DMS 273 (cell line): ENCODE measurements around the gene PDHA1.

Experiments
- DNase-seq: peaks from one replicate; lab custom pipeline; 2025; ENCODE audit not compliant: unreplicated experiment; lab: John Stamatoyannopoulos, UW

Gene PDHA1

GRCh38 chrX:19373351-19373891 lies 29.7 kb downstream of the PDHA1 start:
- no peak for DNase-seq

DNA sequence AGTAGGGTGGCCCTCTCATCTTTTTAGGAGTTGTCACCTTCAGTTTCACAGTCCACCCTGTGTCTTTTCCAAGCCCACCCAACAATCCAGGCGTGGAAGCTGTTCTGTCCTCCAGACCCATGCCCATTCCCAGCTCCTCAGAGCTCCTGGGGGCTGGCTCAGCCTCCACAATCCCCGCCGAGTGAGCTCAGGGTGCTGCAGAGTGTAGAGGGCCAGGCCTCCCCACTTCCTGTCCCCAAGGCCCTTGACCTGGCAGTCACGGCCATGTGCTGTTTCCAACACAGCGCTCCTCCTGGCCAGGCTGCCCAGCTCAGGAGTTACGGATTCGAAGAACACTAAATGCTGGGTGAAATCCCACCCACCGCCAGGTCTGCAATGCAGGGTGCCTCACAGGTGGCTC lies 31.8 kb downstream of the PDHA1 start:
- DNase-seq, result no peak

DNA sequence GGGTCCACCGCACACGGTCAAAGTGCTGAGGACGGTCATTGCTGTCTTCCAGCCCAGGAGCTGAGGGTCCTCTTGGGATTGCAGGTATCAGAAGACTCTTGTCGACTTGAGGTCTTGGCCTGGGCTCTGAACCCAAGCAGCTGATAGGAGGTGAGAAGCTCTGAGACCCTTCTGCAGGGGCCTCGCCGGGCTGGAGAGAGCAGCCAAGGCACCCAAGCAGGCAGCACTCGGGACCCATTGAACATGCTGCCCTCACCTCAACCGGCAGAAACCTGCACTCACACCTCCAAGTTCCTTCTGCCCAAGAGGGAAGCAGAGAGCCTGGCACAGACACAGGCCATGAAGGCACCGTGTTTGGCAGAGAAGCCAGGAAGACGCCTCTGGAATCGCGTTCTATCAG lies 34.1 kb downstream of the PDHA1 start:
- no peak for DNase-seq

DNA sequence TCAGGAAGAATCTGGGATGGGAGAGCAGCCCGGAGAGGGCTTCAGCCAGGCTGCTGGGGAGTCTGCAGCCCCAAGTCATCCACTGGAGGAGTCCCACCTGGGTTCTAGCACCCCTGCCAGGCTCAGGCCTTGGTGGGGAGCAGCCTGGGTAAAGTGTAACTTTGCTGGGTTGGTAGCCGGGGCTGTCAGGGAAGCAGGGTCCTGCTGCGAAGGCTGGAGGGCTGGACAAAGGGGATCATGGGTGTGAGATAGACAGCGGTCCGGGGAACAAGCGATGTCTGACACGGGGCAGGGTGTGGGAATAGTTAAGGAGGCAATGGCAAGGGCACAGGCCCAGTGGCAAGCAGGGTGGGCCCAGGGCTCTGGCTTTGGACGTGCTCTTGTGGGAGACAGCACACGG lies 37.6 kb downstream of the PDHA1 start:
- DNase-seq, result no peak

GRCh38 chrX:19382555-19383145 lies 38.9 kb downstream of the PDHA1 start:
- DNase-seq, result peak; percentile 68

GRCh38 chrX:19386679-19387078 lies 43.0 kb downstream of the PDHA1 start:
- no peak for DNase-seq

DNA sequence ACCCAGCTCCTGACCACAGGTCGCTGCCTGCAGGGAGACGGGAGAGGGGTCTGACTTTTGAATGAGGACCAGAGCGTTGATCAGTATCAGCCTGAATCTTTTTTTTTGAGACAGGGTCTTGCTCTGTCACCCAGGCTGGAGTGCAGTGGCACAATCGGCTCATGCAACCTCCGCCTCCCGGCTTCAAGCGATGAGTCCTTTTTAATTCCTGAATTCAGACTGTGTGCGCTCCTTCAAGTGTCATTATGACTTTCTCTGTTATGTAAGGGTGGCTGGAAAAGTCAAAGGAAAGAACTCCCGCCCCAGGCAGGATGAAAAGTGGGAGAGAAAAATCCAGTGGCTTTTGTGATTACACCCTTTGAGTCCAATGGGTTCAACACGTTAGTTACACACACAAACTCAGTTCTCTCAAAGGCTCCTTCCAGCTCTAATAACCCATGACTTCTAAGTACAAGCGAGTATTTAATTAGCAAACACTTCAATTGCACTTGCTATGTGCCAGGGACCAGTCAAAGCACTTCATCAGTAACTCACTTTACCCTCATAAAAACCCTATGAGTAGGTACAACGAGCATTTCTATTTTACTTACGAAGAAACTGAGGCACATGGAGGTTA lies 44.4 kb downstream of the PDHA1 start:
- DNase-seq, result no peak

DNA sequence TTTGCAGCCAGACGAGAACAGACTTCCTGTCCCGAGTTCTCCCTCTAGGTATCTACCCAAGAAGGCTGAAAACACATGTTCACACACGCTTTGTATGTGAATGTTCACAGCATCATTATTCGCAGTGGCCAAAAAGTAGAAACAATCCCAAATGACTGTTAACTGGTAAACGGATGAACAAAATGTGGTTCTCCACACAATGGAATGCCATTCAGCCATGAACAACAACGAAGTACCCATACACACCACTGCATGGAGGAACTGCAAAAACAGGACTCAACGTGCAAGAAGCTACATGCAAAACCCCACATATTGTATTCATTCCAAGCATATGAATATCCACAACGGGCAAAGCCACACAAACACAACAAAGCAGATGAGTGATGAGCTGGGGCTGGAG lies 45.0 kb downstream of the PDHA1 start:
- no peak for DNase-seq

DNA sequence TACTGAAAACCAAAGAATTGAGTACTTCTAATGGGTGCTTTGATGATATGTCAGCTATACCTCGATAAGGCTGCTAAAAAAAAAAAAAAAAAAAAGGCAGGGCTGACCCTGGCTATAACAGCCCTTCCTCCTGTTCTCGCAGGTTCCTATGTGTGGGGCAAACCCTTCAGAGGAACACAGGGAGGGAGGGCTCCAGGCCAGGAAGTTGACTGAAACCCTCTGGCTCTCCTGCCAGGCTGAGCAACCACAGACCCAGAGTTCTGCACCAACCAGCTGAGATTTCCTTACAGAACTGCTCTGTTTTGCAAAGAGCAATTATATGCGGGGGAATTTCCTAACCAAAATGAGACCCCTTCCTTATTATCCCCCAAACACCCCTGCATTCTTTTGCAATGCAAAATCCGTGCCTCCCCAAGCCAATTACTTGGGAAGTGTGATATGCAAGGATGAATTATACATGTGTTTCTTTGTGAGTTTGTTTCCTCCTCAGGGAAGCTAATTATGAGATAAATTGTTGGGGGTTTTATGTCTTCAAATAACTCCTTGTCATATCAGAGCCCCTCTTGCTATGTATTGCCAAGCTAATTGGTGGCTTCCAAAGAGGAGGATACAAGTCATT lies 45.6 kb downstream of the PDHA1 start:
- no peak for DNase-seq

- DNase-seq, result no peak
These were observed 48.4 kb downstream of the PDHA1 start for GRCh38 chrX:19392078-19392477.

DNA sequence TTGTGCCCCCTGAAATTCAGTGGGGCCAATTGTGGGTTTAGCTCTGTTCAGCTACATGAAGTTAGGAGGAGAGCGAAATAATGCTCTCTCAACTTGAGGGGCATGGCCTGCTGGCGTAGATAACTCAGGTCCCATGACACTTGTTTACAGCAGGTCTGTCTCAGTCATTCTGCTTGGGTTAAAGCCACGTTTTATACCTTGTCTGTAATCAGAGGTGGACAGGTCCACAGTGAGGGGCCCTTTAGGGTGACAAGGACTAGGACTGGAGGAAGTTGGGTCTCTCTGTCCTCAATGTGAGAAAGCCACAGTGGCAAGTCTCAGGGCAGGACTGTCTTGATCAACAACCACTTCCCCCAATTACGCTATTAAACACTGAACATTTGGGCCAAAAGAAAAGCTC lies 49.0 kb downstream of the PDHA1 start:
- DNase-seq, result no peak

DNA sequence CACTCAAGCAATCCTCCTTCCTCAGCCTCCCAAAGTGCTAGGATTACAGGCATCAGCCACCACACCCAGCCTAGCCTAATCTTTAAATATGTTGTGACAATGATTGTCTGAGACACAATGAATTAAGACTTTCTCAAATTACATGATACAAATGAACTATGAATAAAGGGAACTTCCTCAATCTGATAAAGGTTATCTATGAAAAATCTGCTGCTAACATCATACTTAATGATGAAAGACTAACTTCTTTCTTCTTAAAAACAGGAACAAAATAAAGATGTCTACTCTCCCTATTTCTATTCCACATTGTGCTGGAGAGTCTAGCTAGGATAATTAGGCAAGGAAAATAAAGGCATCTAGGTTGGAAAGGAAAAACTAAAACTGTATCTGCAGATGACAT lies 60.0 kb downstream of the PDHA1 start:
- DNase-seq, result no peak

GRCh38 chrX:19410259-19410658 lies 66.5 kb downstream of the PDHA1 start:
- DNase-seq, result no peak
